Measurements from ENCODE around the gene ITGB4. TPM values are rescaled to one million over a fixed set of nuclear protein-coding genes. Genes with fewer than 3 reads are reported as not detected.

The ITGB4 gene
- total and polyA plus RNA-seq, 9 of the 15 experiments (the other 6 are each of a cell fraction or from before 2014, with no cell fraction given): 0.05 to 2.8 (median 0.76) TPM; not detected in 3

GRCh38 chr17:75753514-75754377 is 32.5 kb downstream of the ITGB4 start:
- in situ Hi-C loops (cut with MboI): no loop called here
- H3K4me2 ChIP-seq (ENCODE audit: insufficient read depth, low read length): peak overlapping the region; percentile 76
- DNase-seq (ENCODE audit: extremely low read depth in 1 of 4, low spot score in 3 of 4): peak; percentile 89 to 95 (median 91)
- H3K9ac ChIP-seq (ENCODE audit: insufficient read depth in 1 of 2, low read depth in 2 of 2, low read length in 2 of 2): peak overlapping the region; percentile 59 to 91
- no peaks in the 10 kb centered on the region for H3K9me1 ChIP-seq (ENCODE audit: control insufficient read depth, insufficient read depth, low read length)
- H3K9me3 ChIP-seq (replicated peaks; ENCODE audit: control insufficient read depth, insufficient read depth, low read depth, low read length): no peaks in the 10 kb centered on the region
- peak; percentile 89 for ATAC-seq
- ChIA-PET CTCF (ENCODE audit: low intra/inter-chr PET ratio) (interaction anchor here (0.7 kb wide), 2 partner anchors 251 to 254 kb away, joined by 3 to 5 read pairs; no protein-coding TSS in a partner anchor), POLR2A (interaction anchor here (0.6 to 14.7 kb wide), 21 partner anchors 8 to 515 kb away, joined by 3 to 464 read pairs (median 3); partner anchors contain the start of genes GALK1, SMIM5 and TRIM65)
- peak overlapping the region; percentile 45 for H3K4me3 ChIP-seq
- peak; percentile 68 for FAIRE-seq
- no peaks in the 10 kb centered on the region for H3K36me3 ChIP-seq (ENCODE audit: control insufficient read depth, insufficient read depth, low read length)
- H3K4me1 ChIP-seq (replicated peaks in 1 of 2; ENCODE audit: control insufficient read depth in 2 of 2, insufficient read depth in 2 of 2, low read length in 2 of 2): peaks cover 13 to 82% of the 10 kb centered on the region in 2 experiments
- H3K79me2 ChIP-seq (ENCODE audit: control insufficient read depth, insufficient read depth, low read length): no peaks in the 10 kb centered on the region
- no TSS peak for BruUV-seq (replicated peaks)
- H3K27ac ChIP-seq (ENCODE audit: extremely low read depth, low read depth, low read length): peak overlapping the region; percentile 76
- peak overlapping the region; percentile 97 for H2AFZ ChIP-seq (ENCODE audit: low read depth, low read length)
- 12% methylated on average over 42 of the region's 76 CpGs for WGBS (ENCODE audit: insufficient coverage, low coverage, missing lambda C conversion rate)
- H3K27me3 ChIP-seq (ENCODE audit: control insufficient read depth in 2 of 2, insufficient read depth in 2 of 2, low read length in 2 of 2): no peaks in the 10 kb centered on the region
- intact Hi-C loops (cut with micrococcal nuclease): loop anchor here (5.0 to 10.0 kb wide), 2 partner anchors 236 to 251 kb away; partner anchors contain the start of genes CASKIN2, CDK3 and TSEN54
- no peaks in the 10 kb centered on the region for H4K20me1 ChIP-seq (replicated peaks; ENCODE audit: control insufficient read depth, insufficient read depth, low read length)
- peak; percentile 47 for TF ChIP-seq PRPF4 (IDR thresholded peaks at IDR 0.05; ENCODE audit: insufficient read depth, low read depth, low read length, poor library complexity, severe bottlenecking)
- no peak for TF ChIP-seq POLR2B (IDR thresholded peaks at IDR 0.05; ENCODE audit: low read depth, partially characterized antibody)
- TF ChIP-seq ZNF644 (tag; IDR thresholded peaks at IDR 0.05; ENCODE audit: low read depth): peak; percentile 55; the same call in 1 of the 2 replicates
- TF ChIP-seq KAT7 (CRISPR knock-in tag; IDR thresholded peaks at IDR 0.05; ENCODE audit: borderline replicate concordance): peak; percentile 26; the same call in 1 of the 2 replicates
- TF ChIP-seq, protein P1, sequence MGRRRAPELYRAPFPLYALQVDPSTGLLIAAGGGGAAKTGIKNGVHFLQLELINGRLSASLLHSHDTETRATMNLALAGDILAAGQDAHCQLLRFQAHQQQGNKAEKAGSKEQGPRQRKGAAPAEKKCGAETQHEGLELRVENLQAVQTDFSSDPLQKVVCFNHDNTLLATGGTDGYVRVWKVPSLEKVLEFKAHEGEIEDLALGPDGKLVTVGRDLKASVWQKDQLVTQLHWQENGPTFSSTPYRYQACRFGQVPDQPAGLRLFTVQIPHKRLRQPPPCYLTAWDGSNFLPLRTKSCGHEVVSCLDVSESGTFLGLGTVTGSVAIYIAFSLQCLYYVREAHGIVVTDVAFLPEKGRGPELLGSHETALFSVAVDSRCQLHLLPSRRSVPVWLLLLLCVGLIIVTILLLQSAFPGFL (CRISPR knock-in tag; IDR thresholded peaks at IDR 0.05): 0 out of 2 replicates have a peak, but pooled peaks have one; percentile 78
- peak; percentile 20; the same call in 1 of the 2 replicates for TF ChIP-seq NCOR1 (IDR thresholded peaks at IDR 0.05)
- no peak for TF ChIP-seq ZNF707 (CRISPR knock-in tag; conservative IDR thresholded peaks at IDR 0.05)
- no peak for TF ChIP-seq ELF1 (tag; IDR thresholded peaks at IDR 0.05)
- peak; percentile 68 for TF ChIP-seq ZNF431 (CRISPR knock-in tag; IDR thresholded peaks at IDR 0.05)
- TF ChIP-seq YY1 (IDR thresholded peaks at IDR 0.05; ENCODE audit: borderline replicate concordance in 1 of 3, control insufficient read depth in 1 of 3, extremely low read depth in 1 of 3, insufficient read depth in 3 of 3, insufficient read length in 1 of 3, insufficient replicate concordance in 2 of 3, low read depth in 1 of 3, low read length in 2 of 3): peak in 2 of 3 experiments; percentile 53 to 63
- peak; percentile 32; the same call in 1 of the 2 replicates for TF ChIP-seq SMC3 (conservative IDR thresholded peaks at IDR 0.05; ENCODE audit: insufficient read depth, low read depth, low read length)
- peak; percentile 48 for TF ChIP-seq TFE3 (CRISPR knock-in tag; IDR thresholded peaks at IDR 0.05)
- peak; percentile 97 for TF ChIP-seq CXXC5 (CRISPR knock-in tag; IDR thresholded peaks at IDR 0.05)
- peak; percentile 47 for TF ChIP-seq PCBP1 (IDR thresholded peaks at IDR 0.05; ENCODE audit: low read depth, low read length, poor library complexity, severe bottlenecking)
- TF ChIP-seq BDP1 (IDR thresholded peaks at IDR 0.05; ENCODE audit: insufficient read depth, insufficient read length): no peak

All from K562 (cell line).